Erythroblast (primary cell): ENCODE results near the gene TRIM3.
"Not testable (repeated sequence)": the region's sequence is repeated elsewhere in the genome, so short reads cannot be mapped to it uniquely, and the experiment has no call there.

Source experiments
- DNase-seq, 2 experiments: peaks; one replicate each; lab custom pipeline; 2025; lab: John Stamatoyannopoulos, UW
- GATA1 ChIP-seq: IDR thresholded peaks from 2 replicates; pipeline ENCODE4 v1.6.1; 2011; ENCODE audit warnings: low read depth, mild to moderate bottlenecking, control low read depth, low read length, moderate library complexity
- POLR2A ChIP-seq: IDR thresholded peaks from 2 replicates; pipeline ENCODE4 v1.6.1; 2011; ENCODE audit warnings: mild to moderate bottlenecking, low read length

The TRIM3 gene

DNA sequence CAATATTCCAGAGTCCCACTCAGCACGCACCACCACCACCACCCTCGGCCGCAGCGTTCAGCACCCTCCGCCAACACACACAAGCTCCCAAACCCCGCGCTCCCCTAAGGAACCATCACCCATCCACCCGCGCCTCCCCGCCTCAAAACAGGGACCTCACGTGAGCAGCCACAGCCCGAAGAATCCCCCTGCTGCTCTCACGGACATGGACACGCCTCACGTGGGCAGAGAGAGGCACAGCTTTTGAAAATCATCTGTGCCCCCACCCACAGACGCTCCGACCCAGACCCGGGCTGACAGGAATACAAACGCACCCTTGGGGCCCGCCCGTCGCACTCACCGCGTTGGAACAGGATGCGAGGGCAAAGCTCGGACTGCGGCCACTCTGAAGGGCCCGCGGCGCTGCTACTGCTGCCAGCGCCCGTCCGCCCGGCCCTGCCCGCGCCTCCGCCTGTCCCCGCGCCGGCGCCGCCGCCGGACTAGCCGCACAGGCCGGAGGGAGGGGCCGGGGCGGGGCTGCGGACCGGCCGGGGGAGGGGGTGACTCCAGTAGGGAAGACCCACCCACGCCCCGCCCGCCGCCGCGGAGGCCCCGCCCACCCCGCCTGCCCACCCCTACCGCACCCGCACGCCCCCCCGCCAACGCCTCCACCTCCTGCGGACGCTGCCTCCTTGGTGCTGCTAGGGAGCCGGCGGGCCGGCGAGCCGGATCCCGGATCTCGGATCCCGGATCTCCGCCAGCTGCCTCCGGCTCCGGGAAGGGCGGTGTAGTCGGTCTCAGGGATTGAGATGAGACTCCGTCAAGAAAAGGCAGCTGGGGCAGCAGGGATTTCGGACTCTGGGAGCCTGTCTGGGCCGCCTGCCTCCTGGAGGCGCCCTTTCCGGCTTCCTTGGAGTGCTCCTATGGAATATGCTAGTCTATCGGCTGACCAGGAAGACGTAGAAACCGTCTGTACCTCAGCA is at the start of gene TRIM3:
TSS of gene TRIM3 (minus strand) at position 491 of the 962 bp plus-strand sequence. CDS start 8,246 bp downstream, outside the sequence.
- TF ChIP-seq GATA1 = no peak
- TF ChIP-seq POLR2A = no peak

GRCh38 chr11:6523253-6523652 is 49.5 kb upstream of the TRIM3 start:
- no peak for DNase-seq
- TF ChIP-seq GATA1 = no peak

More for the DNA sequence above, at the start of gene TRIM3:
- peak; percentile 85 to 89 for DNase-seq

DNA sequence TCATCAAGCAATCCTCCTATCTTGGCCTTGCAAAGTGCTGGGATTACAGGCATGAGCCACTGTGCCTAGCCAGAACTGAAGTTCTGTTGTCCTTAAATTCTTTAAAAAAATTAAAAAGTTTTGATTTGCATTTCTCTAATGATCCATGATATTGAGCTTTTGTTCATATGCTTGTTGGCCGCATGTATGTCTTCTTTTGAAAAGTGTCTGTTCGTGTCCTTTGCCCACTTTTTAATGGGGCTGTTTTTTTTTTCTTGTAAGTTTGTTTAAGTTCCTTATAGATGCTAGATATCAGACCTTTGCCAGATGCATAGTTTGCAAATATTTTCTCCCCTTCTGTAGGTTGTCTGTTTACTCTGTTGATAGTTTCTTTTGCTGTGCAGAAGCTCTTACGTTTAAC is 48.2 kb upstream of the TRIM3 start:
- DNase-seq = not testable (repeated sequence)

- no peak for TF ChIP-seq POLR2A
- no peak for TF ChIP-seq GATA1
- no peak for DNase-seq
These were observed 46.5 kb upstream of the TRIM3 start for GRCh38 chr11:6520265-6520664.

GRCh38 chr11:6516865-6517264 is 43.1 kb upstream of the TRIM3 start:
- TF ChIP-seq POLR2A = no peak
- no peak for DNase-seq

- peak; percentile 65 to 74 for DNase-seq
- no peak for TF ChIP-seq GATA1
- TF ChIP-seq POLR2A = no peak
These were observed 32.0 kb upstream of the TRIM3 start for GRCh38 chr11:6505577-6506240.

- TF ChIP-seq POLR2A (no peak), GATA1 (no peak)
- DNase-seq = peak in 1 of 2 experiments; percentile 8
These were observed 30.4 kb upstream of the TRIM3 start for GRCh38 chr11:6504166-6504565.

GRCh38 chr11:6502382-6502781 is 28.6 kb upstream of the TRIM3 start:
- DNase-seq = no peak
- TF ChIP-seq POLR2A = no peak
- no peak for TF ChIP-seq GATA1

DNA sequence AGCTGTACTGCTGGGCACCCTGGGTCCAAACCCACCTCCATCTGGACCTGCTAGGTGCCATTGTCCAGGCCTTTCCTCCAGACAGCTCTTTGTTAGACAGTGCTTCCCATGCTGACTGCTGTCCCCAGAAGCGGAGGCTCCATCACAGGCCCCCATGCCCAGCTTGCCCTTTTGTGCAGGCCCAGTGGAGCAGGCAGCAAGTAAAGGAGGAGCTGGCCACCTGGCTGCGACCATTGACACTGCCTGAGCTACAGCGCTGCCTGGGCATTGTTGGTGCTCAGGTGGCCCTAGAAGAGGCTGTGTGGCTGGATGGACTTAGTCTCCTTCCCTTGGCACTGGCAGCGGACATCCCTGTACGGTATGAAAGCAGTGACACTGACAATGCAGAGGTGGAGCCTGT is 24.8 kb upstream of the TRIM3 start:
- TF ChIP-seq GATA1 (no peak), POLR2A (no peak)
- no peak for DNase-seq

GRCh38 chr11:6498121-6498520 is 24.4 kb upstream of the TRIM3 start:
- TF ChIP-seq POLR2A = no peak
- no peak for TF ChIP-seq GATA1
- no peak for DNase-seq

DNA sequence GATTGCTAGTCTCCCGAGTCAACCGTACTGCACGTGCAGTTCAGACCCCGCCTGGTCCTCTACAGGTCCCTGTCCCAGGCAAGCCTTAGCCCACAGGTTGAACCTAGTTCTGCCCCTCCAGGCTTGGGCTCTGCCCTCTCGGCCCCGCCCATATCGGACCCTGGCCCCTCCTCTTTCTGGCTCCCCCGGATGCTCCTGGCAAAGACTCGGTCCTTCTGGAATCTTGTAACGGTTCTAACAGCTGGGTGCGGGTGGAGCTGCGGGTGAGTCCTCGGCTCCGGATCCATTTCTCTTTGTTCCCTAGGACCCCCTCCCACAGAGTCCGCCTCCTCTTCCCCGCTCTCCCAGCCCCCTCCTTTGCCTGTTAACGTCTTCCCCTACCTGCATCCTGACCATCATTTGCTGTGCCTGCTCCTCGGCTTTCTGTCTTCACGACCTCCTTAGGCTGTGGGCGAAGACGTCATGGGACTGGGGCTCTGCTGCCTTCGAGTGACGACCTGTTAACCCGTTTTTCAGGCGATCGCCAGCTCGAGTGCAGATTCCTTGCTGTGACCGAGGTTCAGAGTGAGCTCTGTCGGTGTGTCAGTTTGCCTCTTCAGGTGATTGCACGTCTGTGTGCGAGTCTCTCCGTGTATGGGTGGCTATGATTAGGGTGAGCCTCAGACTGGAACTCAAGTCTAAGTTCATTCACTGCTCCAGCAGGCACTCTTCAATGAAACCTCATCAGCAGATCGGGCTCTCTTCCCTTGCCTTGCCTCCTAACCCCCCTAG is 23.5 kb upstream of the TRIM3 start, which contains the start of gene DNHD1:
TSS of gene DNHD1 (plus strand) at position 212 of the 771 bp plus-strand sequence. CDS start 936 bp downstream, outside the sequence.
- TF ChIP-seq POLR2A (no peak), GATA1 (no peak)
- DNase-seq = no peak

GRCh38 chr11:6489306-6489705 is 15.6 kb upstream of the TRIM3 start:
- DNase-seq = no peak

DNA sequence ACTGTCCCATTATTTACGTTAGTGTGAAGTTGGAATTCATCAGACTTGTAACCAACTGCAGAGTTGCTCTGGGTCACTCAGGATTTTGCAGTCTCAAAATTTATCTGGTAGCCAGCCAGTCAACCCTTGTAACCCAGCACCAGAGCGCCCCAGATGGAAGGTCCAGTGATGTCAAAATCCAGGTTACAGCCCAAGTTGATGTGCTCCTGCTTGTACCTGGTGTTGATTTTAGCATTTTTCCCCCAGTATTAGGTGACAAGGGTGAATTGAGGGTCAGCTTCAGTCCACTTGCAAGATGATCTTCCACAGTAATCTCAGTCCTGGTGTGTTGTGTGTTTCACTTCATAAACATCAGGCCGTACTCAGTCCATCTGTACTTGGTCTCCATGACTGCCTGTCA is 15.1 kb upstream of the TRIM3 start:
- no peak for DNase-seq
- TF ChIP-seq POLR2A = no peak
- TF ChIP-seq GATA1 = no peak

More at GRCh38 chr11:6489306-6489705, 15.6 kb upstream of the TRIM3 start:
- no peak for TF ChIP-seq POLR2A
- no peak for TF ChIP-seq GATA1
